ENCODE data around the gene PACSIN1. TPM values are rescaled to one million over a fixed set of nuclear protein-coding genes. Genes with fewer than 3 reads are reported as not detected.

PACSIN1 gene
- total RNA-seq, 3 donors from 2014 or later = 0.29 to 0.33 TPM; not detected in 1

DNA sequence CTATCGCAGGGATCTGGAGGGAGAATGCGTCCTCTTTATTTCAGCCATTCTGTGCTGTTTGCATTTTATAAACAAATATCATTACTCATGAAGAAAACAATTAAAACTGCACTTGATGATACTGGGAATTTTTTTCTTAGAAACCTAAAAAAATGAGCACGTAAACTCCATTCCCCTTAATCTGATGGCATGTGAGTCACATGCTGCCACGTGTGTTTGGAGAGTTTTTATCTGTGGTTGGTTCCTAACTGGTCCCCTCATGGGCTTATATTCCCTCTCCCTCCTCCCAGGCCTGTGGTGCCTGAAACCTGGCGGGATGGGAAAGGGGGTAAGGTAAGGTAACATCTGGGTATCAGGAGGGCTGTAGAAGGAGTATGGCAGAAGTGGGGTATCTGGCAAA, 6.5 kb downstream of the PACSIN1 start:
- H3K9me3 ChIP-seq = no peaks in the 10 kb centered on the region
- intact Hi-C loops (cut with DNase I; ENCODE audit: low total_unique reads) = no loop called here
- no peaks in the 10 kb centered on the region for H3K27me3 ChIP-seq
- H3K27ac ChIP-seq = no peak overlapping the region
- H3K4me3 ChIP-seq = no peak overlapping the region
- no peaks in the 10 kb centered on the region for H3K36me3 ChIP-seq
- TF ChIP-seq CTCF (IDR thresholded peaks at IDR 0.05) (no peak), POLR2AphosphoS5 (IDR thresholded peaks at IDR 0.05) (no peak), POLR2A (IDR thresholded peaks at IDR 0.05) (no peak)
- H3K4me1 ChIP-seq = no peaks in the 10 kb centered on the region
- DNase-seq (ENCODE audit: low spot score in 2 of 2) = no peak

GRCh38 chr6:34473967-34474366, 8.1 kb downstream of the PACSIN1 start:
- no peaks in the 10 kb centered on the region for H3K4me1 ChIP-seq
- intact Hi-C loops (cut with DNase I; ENCODE audit: low total_unique reads) = no loop called here
- H3K27ac ChIP-seq = no peak overlapping the region
- no peaks in the 10 kb centered on the region for H3K36me3 ChIP-seq
- no peaks in the 10 kb centered on the region for H3K9me3 ChIP-seq
- no peak overlapping the region for H3K4me3 ChIP-seq
- TF ChIP-seq POLR2AphosphoS5 (IDR thresholded peaks at IDR 0.05) (no peak), CTCF (IDR thresholded peaks at IDR 0.05) (no peak), POLR2A (IDR thresholded peaks at IDR 0.05) (no peak)
- DNase-seq (ENCODE audit: low spot score in 2 of 2) = no peak
- H3K27me3 ChIP-seq = no peaks in the 10 kb centered on the region

GRCh38 chr6:34474754-34475153, 8.9 kb downstream of the PACSIN1 start:
- H3K4me3 ChIP-seq = no peak overlapping the region
- TF ChIP-seq POLR2AphosphoS5 (IDR thresholded peaks at IDR 0.05) = no peak
- no peak for TF ChIP-seq CTCF (IDR thresholded peaks at IDR 0.05)
- no peak for TF ChIP-seq POLR2A (IDR thresholded peaks at IDR 0.05)
- intact Hi-C loops (cut with DNase I; ENCODE audit: low total_unique reads) = no loop called here
- no peak for DNase-seq (ENCODE audit: low spot score in 2 of 2)
- no peaks in the 10 kb centered on the region for H3K36me3 ChIP-seq
- H3K4me1 ChIP-seq = no peaks in the 10 kb centered on the region
- H3K27me3 ChIP-seq = no peaks in the 10 kb centered on the region
- no peaks in the 10 kb centered on the region for H3K9me3 ChIP-seq
- H3K27ac ChIP-seq = no peak overlapping the region

DNA sequence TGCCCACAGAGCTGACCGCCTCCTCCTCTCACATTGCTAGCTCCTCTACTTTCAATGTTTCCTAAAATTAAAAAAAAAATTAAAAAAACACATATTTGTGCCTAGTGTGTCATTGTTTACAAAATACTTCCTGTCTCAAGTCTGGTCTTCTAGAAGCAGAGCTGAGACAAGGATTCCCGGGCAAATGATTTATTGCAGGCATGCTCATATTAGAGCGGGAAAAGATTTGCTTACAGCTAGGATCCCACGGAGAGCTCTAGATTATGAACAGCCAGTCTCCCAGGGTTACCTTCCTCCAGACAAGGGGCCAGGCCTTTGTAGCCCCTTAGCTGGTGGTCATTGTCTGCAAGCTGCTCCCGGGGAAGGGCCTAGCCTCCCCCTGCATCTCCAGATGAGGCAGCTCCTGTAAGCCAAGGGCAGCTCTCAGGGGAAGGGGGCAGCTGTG, 9.4 kb downstream of the PACSIN1 start:
- H3K9me3 ChIP-seq = no peaks in the 10 kb centered on the region
- H3K4me1 ChIP-seq = no peaks in the 10 kb centered on the region
- intact Hi-C loops (cut with DNase I; ENCODE audit: low total_unique reads) = no loop called here
- H3K27ac ChIP-seq = no peak overlapping the region
- no peaks in the 10 kb centered on the region for H3K36me3 ChIP-seq
- H3K27me3 ChIP-seq = no peaks in the 10 kb centered on the region
- DNase-seq (ENCODE audit: low spot score in 2 of 2) = no peak
- H3K4me3 ChIP-seq = no peak overlapping the region
- TF ChIP-seq POLR2A (IDR thresholded peaks at IDR 0.05) = no peak
- no peak for TF ChIP-seq POLR2AphosphoS5 (IDR thresholded peaks at IDR 0.05)
- no peak for TF ChIP-seq CTCF (IDR thresholded peaks at IDR 0.05)

- intact Hi-C loops (cut with DNase I; ENCODE audit: low total_unique reads) = no loop called here
- Histone ChIP-seq H3K27me3 (no peaks in the 10 kb centered on the region), H3K27ac (no peak overlapping the region), H3K36me3 (no peaks in the 10 kb centered on the region), H3K9me3 (no peaks in the 10 kb centered on the region), H3K4me1 (no peaks in the 10 kb centered on the region), H3K4me3 (no peak overlapping the region)
- no peak for DNase-seq (ENCODE audit: low spot score in 2 of 2)
- no peak for TF ChIP-seq POLR2AphosphoS5 (IDR thresholded peaks at IDR 0.05)
- TF ChIP-seq POLR2A (IDR thresholded peaks at IDR 0.05) = no peak
- no peak for TF ChIP-seq CTCF (IDR thresholded peaks at IDR 0.05)
These were observed 10.0 kb downstream of the PACSIN1 start for GRCh38 chr6:34475767-34476328.

Measured in breast epithelium (tissue), 4 donors.